ENCODE results near the gene RGPD4.

Gene RGPD4

GRCh38 chr2:107927034-107927534 lies 100.4 kb downstream of the RGPD4 start:
- H3K27me3 ChIP-seq (ENCODE audit: insufficient read depth, low read length): peaks cover 7% of the 10 kb centered on the region

GRCh38 chr2:107931412-107931811 lies 104.7 kb downstream of the RGPD4 start:
- Histone ChIP-seq H3K36me3 (ENCODE audit: insufficient read depth, low read length) (no peaks in the 10 kb centered on the region), H3K79me2 (ENCODE audit: control insufficient read depth, insufficient read depth, low read length, unreplicated experiment) (no peaks in the 10 kb centered on the region), H3K4me3 (ENCODE audit: low read depth, low read length) (no peak overlapping the region), H3K4me1 (ENCODE audit: control insufficient read depth, insufficient read depth, low read length, unreplicated experiment) (no peaks in the 10 kb centered on the region), H3K27me3 (ENCODE audit: insufficient read depth, low read length) (peaks cover 16% of the 10 kb centered on the region), H2AFZ (ENCODE audit: low read length, unreplicated experiment) (no peak overlapping the region), H3K27ac (ENCODE audit: low read depth, low read length) (no peak overlapping the region)

More at GRCh38 chr2:107927034-107927534, 100.4 kb downstream of the RGPD4 start:
- Histone ChIP-seq H3K27ac (ENCODE audit: low read depth, low read length) (no peak overlapping the region), H3K4me1 (ENCODE audit: control insufficient read depth, insufficient read depth, low read length, unreplicated experiment) (no peaks in the 10 kb centered on the region), H3K79me2 (ENCODE audit: control insufficient read depth, insufficient read depth, low read length, unreplicated experiment) (no peaks in the 10 kb centered on the region), H3K4me3 (ENCODE audit: low read depth, low read length) (no peak overlapping the region), H2AFZ (ENCODE audit: low read length, unreplicated experiment) (no peak overlapping the region), H3K36me3 (ENCODE audit: insufficient read depth, low read length) (no peaks in the 10 kb centered on the region)

- Histone ChIP-seq H3K79me2 (ENCODE audit: control insufficient read depth, insufficient read depth, low read length, unreplicated experiment) (no peaks in the 10 kb centered on the region), H3K4me3 (ENCODE audit: low read depth, low read length) (no peak overlapping the region), H2AFZ (ENCODE audit: low read length, unreplicated experiment) (no peak overlapping the region), H3K36me3 (ENCODE audit: insufficient read depth, low read length) (no peaks in the 10 kb centered on the region), H3K4me1 (ENCODE audit: control insufficient read depth, insufficient read depth, low read length, unreplicated experiment) (no peaks in the 10 kb centered on the region), H3K27ac (ENCODE audit: low read depth, low read length) (no peak overlapping the region), H3K27me3 (ENCODE audit: insufficient read depth, low read length) (peaks cover 11% of the 10 kb centered on the region)
Observed at GRCh38 chr2:107932488-107932887, 105.8 kb downstream of the RGPD4 start.

GRCh38 chr2:107932979-107933378 lies 106.3 kb downstream of the RGPD4 start:
- Histone ChIP-seq H3K79me2 (ENCODE audit: control insufficient read depth, insufficient read depth, low read length, unreplicated experiment) (no peaks in the 10 kb centered on the region), H2AFZ (ENCODE audit: low read length, unreplicated experiment) (no peak overlapping the region), H3K36me3 (ENCODE audit: insufficient read depth, low read length) (no peaks in the 10 kb centered on the region), H3K4me3 (ENCODE audit: low read depth, low read length) (no peak overlapping the region), H3K27ac (ENCODE audit: low read depth, low read length) (no peak overlapping the region), H3K4me1 (ENCODE audit: control insufficient read depth, insufficient read depth, low read length, unreplicated experiment) (no peaks in the 10 kb centered on the region), H3K27me3 (ENCODE audit: insufficient read depth, low read length) (peaks cover 13% of the 10 kb centered on the region)

- Histone ChIP-seq H3K4me1 (ENCODE audit: control insufficient read depth, insufficient read depth, low read length, unreplicated experiment) (no peaks in the 10 kb centered on the region), H3K36me3 (ENCODE audit: insufficient read depth, low read length) (no peaks in the 10 kb centered on the region), H2AFZ (ENCODE audit: low read length, unreplicated experiment) (no peak overlapping the region), H3K27me3 (ENCODE audit: insufficient read depth, low read length) (peaks cover 15% of the 10 kb centered on the region), H3K27ac (ENCODE audit: low read depth, low read length) (no peak overlapping the region), H3K4me3 (ENCODE audit: low read depth, low read length) (no peak overlapping the region), H3K79me2 (ENCODE audit: control insufficient read depth, insufficient read depth, low read length, unreplicated experiment) (no peaks in the 10 kb centered on the region)
Observed at GRCh38 chr2:107936433-107937359, 110.0 kb downstream of the RGPD4 start.

All from ACC112 (cell line).